Neuronal stem cell (in vitro differentiated cells): Measurements from ENCODE around the gene NFYC.

Source experiments
- DNase-seq: peaks from one replicate; pipeline ENCODE4 v3.0.0-alpha.2; 2013; ENCODE audit warnings: low spot score
- H2AFZ ChIP-seq: one replicate; pipeline ENCODE4 v1.6.1; 2013; ENCODE audit warnings: mild to moderate bottlenecking, low read length, inconsistent platforms
- H2AK5ac ChIP-seq: 2 replicates; pipeline ENCODE4 v1.6.1; 2013; ENCODE audit warnings: low read depth, mild to moderate bottlenecking, inconsistent platforms, low read length, moderate library complexity, mixed read lengths
- H2BK120ac ChIP-seq: 2 replicates; pipeline ENCODE4 v1.6.1; 2013; ENCODE audit warnings: low read depth, mild to moderate bottlenecking, inconsistent platforms, low read length, moderate library complexity, mixed read lengths
- H2BK12ac ChIP-seq: one replicate; pipeline ENCODE4 v1.6.1; 2013; ENCODE audit warnings: low read length, inconsistent platforms
- H2BK15ac ChIP-seq: 2 replicates; pipeline ENCODE4 v1.6.1; 2013; ENCODE audit warnings: mild to moderate bottlenecking, low read length, inconsistent platforms, mixed read lengths
- H2BK5ac ChIP-seq: one replicate; pipeline ENCODE4 v1.6.1; 2013; ENCODE audit warnings: inconsistent platforms, mild to moderate bottlenecking, low read length, moderate library complexity
- H3K14ac ChIP-seq: one replicate; pipeline ENCODE4 v1.6.1; 2013; ENCODE audit warnings: low read length, inconsistent platforms
- H3K18ac ChIP-seq: 2 replicates; pipeline ENCODE4 v1.6.1; 2013; ENCODE audit warnings: low read length, inconsistent platforms
- H3K23ac ChIP-seq: 2 replicates; pipeline ENCODE4 v1.6.1; 2013; ENCODE audit warnings: low read depth, mild to moderate bottlenecking, mixed read lengths, low read length, inconsistent platforms; ENCODE audit not compliant: poor library complexity
- H3K27ac ChIP-seq: replicated peaks from 3 replicates; pipeline ENCODE4 v1.5.1; 2013; ENCODE audit warnings: low read length, inconsistent platforms
- H3K27me3 ChIP-seq, 3 experiments: 2 replicates each; pipeline ENCODE4 v1.6.1; 2013; ENCODE audit warnings: low read length in 3 of 3, mild to moderate bottlenecking in 2 of 3, inconsistent platforms in 1 of 3, low read depth in 1 of 3, mixed read lengths in 1 of 3, moderate library complexity in 1 of 3; ENCODE audit not compliant: control insufficient read depth in 3 of 3, insufficient read depth in 3 of 3
- H3K36me3 ChIP-seq, 2 donors: replicated peaks in 1 of 2; 2 replicates each; pipeline ENCODE4 v1.6.1; 2013; ENCODE audit warnings: low read length in 2 of 2; ENCODE audit not compliant: control insufficient read depth in 2 of 2, insufficient read depth in 2 of 2
- H3K4ac ChIP-seq: 2 replicates; pipeline ENCODE4 v1.6.1; 2013; ENCODE audit warnings: inconsistent platforms, mild to moderate bottlenecking, low read length, moderate library complexity
- H3K4me1 ChIP-seq, 2 donors: 1 replicate in 1 of 2; 2 replicates in 1 of 2; pipeline ENCODE4 v1.6.1; 2013; ENCODE audit warnings: low read length in 2 of 2, low read depth in 1 of 2; ENCODE audit not compliant: control insufficient read depth in 2 of 2, insufficient read depth in 1 of 2
- H3K4me2 ChIP-seq: one replicate; pipeline ENCODE4 v1.6.1; 2013; ENCODE audit warnings: mild to moderate bottlenecking, low read length, inconsistent platforms; ENCODE audit not compliant: insufficient read depth, poor library complexity, severe bottlenecking
- H3K4me3 ChIP-seq, 2 donors: 2 replicates each; pipeline ENCODE4 v1.5.1; 2013; ENCODE audit warnings: low read length in 2 of 2, mild to moderate bottlenecking in 2 of 2, inconsistent platforms in 1 of 2, moderate library complexity in 1 of 2
- H3K79me1 ChIP-seq: one replicate; pipeline ENCODE4 v1.6.1; 2013; ENCODE audit warnings: low read depth, mild to moderate bottlenecking, inconsistent platforms, low read length, moderate library complexity
- H3K9ac ChIP-seq: one replicate; pipeline ENCODE4 v1.6.1; 2013; ENCODE audit warnings: mild to moderate bottlenecking, low read depth, low read length, inconsistent platforms; ENCODE audit not compliant: poor library complexity
- H3K9me3 ChIP-seq, 2 donors: replicated peaks in 1 of 2; 2 replicates each; pipeline versions ENCODE3 to v1.6.1; 2013; ENCODE audit warnings: low read length in 2 of 2, mild to moderate bottlenecking in 2 of 2, inconsistent platforms in 1 of 2, low read depth in 1 of 2, mixed read lengths in 1 of 2, moderate library complexity in 1 of 2; ENCODE audit not compliant: control insufficient read depth in 2 of 2, insufficient read depth in 1 of 2
- H4K8ac ChIP-seq: one replicate; pipeline ENCODE4 v1.6.1; 2013; ENCODE audit warnings: low read depth, mild to moderate bottlenecking, inconsistent platforms, low read length, moderate library complexity
- H4K91ac ChIP-seq: one replicate; pipeline ENCODE4 v1.6.1; 2013; ENCODE audit warnings: low read length, low read depth, mild to moderate bottlenecking, inconsistent platforms; ENCODE audit not compliant: poor library complexity
- WGBS, 2 donors: extraction: QIAGEN DNeasy Blood & Tissue Kit; methylation state at CpG; one replicate each; pipeline ENCODE4 v1.1.7; 2013; ENCODE audit warnings: missing lambda C conversion rate in 2 of 2, mixed read lengths in 1 of 2; ENCODE audit not compliant: insufficient read length in 2 of 2, insufficient replicate concordance in 1 of 2; ENCODE audit errors: extremely low coverage in 2 of 2; 5-methylcytosine and 5-hydroxymethylcytosine counted together

The NFYC gene

GRCh38 chr1:40796939-40797667 is 105.6 kb downstream of the NFYC start:
- no peaks in the 10 kb centered on the region for H3K36me3 ChIP-seq
- no peak overlapping the region for H3K4me2 ChIP-seq
- H2AK5ac ChIP-seq = no peak overlapping the region
- no peaks in the 10 kb centered on the region for H3K79me1 ChIP-seq
- peak overlapping the region; percentile 63 for H3K18ac ChIP-seq
- H2BK120ac ChIP-seq = no peak overlapping the region
- H3K27ac ChIP-seq = no peak overlapping the region
- H3K23ac ChIP-seq = no peak overlapping the region
- no peak overlapping the region for H4K8ac ChIP-seq
- H3K14ac ChIP-seq = no peak overlapping the region
- WGBS, 2 donors = no CpG with 5 or more reads among the region's 9 CpGs
- H2BK15ac ChIP-seq = peak overlapping the region; percentile 7
- no peak overlapping the region for H3K4me3 ChIP-seq
- peaks cover 0 to 45% (median 0%) of the 10 kb centered on the region in 3 experiments for H3K27me3 ChIP-seq
- H3K4ac ChIP-seq = no peak overlapping the region
- no peak for DNase-seq
- H4K91ac ChIP-seq = no peak overlapping the region
- no peak overlapping the region for H2BK12ac ChIP-seq
- H3K9me3 ChIP-seq = no peaks in the 10 kb centered on the region
- H2AFZ ChIP-seq = peak overlapping the region; percentile 70
- no peak overlapping the region for H2BK5ac ChIP-seq
- no peak overlapping the region for H3K9ac ChIP-seq
- H3K4me1 ChIP-seq = peaks cover 11 to 31% of the 10 kb centered on the region in 2 donors

GRCh38 chr1:40797668-40798010 is 106.1 kb downstream of the NFYC start:
- no peaks in the 10 kb centered on the region for H3K9me3 ChIP-seq
- H4K91ac ChIP-seq = no peak overlapping the region
- H3K14ac ChIP-seq = no peak overlapping the region
- no peak overlapping the region for H4K8ac ChIP-seq
- no peak overlapping the region for H3K9ac ChIP-seq
- no peak overlapping the region for H3K23ac ChIP-seq
- no peak overlapping the region for H3K4me3 ChIP-seq
- peak overlapping the region; percentile 7 for H2BK15ac ChIP-seq
- no peaks in the 10 kb centered on the region for H3K79me1 ChIP-seq
- H3K27ac ChIP-seq = no peak overlapping the region
- no peak overlapping the region for H2BK5ac ChIP-seq
- H2BK12ac ChIP-seq = no peak overlapping the region
- no peak overlapping the region for H3K4ac ChIP-seq
- peak overlapping the region; percentile 70 for H2AFZ ChIP-seq
- no CpG with 5 or more reads among the region's 3 CpGs for WGBS, 2 donors
- no peak overlapping the region for H2BK120ac ChIP-seq
- no peak overlapping the region for H3K18ac ChIP-seq
- DNase-seq = no peak
- H3K27me3 ChIP-seq = peaks cover 0 to 41% (median 0%) of the 10 kb centered on the region in 3 experiments
- no peaks in the 10 kb centered on the region for H3K36me3 ChIP-seq
- peaks cover 11 to 32% of the 10 kb centered on the region in 2 donors for H3K4me1 ChIP-seq
- no peak overlapping the region for H2AK5ac ChIP-seq
- H3K4me2 ChIP-seq = no peak overlapping the region

DNA sequence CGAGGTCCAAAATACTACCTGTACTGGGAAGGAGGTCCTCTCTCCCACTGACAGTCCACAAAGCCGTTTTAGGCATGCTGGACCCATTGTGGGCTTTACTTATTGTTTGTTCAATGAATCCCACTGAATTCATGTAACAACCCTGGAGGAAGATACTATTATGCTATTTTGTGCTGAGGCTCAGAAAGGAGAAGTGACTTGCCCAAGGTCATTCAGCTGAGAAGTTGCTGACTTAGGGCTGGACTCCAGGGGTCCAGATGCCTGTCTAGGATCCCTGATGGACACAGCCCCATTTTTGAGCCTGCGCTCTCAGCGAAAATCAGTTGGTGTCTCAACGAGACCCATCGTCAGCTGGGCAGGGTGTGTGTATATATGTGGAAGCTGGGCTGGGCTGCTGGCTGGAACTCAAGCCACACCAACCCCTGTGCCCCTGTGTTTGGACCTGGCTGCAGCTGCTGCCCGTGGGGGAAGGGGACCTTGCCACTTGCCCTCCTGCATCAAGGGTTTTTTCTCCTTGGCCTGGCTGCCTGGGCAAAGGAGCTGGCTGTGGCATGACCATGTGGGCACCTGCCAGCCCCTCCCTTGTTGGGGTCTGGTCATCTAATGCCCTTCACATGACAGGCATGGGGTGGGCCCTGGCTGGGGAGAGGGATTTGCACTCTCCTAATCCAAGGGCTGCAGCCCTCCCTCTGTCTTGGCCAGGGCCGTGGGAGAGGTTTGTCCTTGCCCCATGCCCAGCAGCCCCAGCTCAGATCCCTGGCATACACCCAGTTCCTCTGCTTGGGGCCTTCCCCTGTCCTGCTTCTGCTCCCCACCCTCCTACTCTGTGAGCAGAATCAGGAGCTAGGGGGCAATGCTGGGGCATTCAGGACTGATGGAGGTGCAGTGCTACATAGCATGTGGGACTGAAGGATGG is 107.1 kb downstream of the NFYC start:
- no peak overlapping the region for H4K8ac ChIP-seq
- no peak overlapping the region for H3K4ac ChIP-seq
- no peak overlapping the region for H4K91ac ChIP-seq
- H3K9me3 ChIP-seq = no peaks in the 10 kb centered on the region
- no peaks in the 10 kb centered on the region for H3K36me3 ChIP-seq
- H2BK120ac ChIP-seq = peak overlapping the region; percentile 51
- no peak overlapping the region for H3K9ac ChIP-seq
- peak overlapping the region; percentile 89 for H2BK12ac ChIP-seq
- no peak overlapping the region for H3K14ac ChIP-seq
- no peak overlapping the region for H3K4me2 ChIP-seq
- H3K4me1 ChIP-seq = peaks cover 11 to 35% of the 10 kb centered on the region in 2 donors
- WGBS, 2 donors = no CpG with 5 or more reads among the region's 8 CpGs
- no peak overlapping the region for H2AFZ ChIP-seq
- peaks cover 0 to 41% (median 0%) of the 10 kb centered on the region in 3 experiments for H3K27me3 ChIP-seq
- no peak overlapping the region for H3K27ac ChIP-seq
- H3K79me1 ChIP-seq = no peaks in the 10 kb centered on the region
- peak overlapping the region; percentile 95 for H2AK5ac ChIP-seq
- H2BK15ac ChIP-seq = peak overlapping the region; percentile 75
- no peak for DNase-seq
- H3K23ac ChIP-seq = peak overlapping the region; percentile 6
- H3K4me3 ChIP-seq = no peak overlapping the region
- H2BK5ac ChIP-seq = no peak overlapping the region
- H3K18ac ChIP-seq = peak overlapping the region; percentile 77

DNA sequence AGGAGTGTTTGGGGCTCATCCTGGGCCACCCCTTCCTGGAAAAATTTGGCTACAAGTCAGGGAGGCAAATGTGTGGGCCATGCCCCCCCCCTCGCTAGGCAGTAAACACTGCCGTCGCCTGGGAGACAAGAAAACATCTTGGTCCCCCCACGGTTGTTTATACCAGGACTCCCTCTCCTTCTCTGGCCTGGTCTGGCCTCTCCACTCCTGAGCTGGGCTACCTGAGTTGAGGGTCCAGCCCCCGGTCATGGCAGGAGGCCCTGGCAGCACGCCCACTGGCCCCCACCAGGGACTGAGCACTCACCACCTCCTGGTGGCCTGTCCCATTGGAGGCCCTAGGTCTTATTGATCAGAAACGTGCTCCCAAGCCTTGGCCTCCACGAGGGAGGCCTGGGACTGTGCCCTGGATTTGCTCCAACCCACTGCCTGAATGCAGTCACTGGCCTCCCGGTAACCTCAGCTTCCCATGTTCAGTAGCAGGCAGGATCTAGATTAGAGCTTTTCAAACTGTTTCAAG is 107.9 kb downstream of the NFYC start:
- no peak overlapping the region for H3K4me3 ChIP-seq
- peak overlapping the region; percentile 95 for H2AK5ac ChIP-seq
- H3K27ac ChIP-seq = no peak overlapping the region
- WGBS, 2 donors = no CpG with 5 or more reads among the region's 9 CpGs
- H3K14ac ChIP-seq = peak overlapping the region; percentile 26
- no peak overlapping the region for H2BK120ac ChIP-seq
- no peak for DNase-seq
- H3K18ac ChIP-seq = peak overlapping the region; percentile 76
- H3K4me1 ChIP-seq = peaks cover 11 to 38% of the 10 kb centered on the region in 2 donors
- peak overlapping the region; percentile 75 for H2BK15ac ChIP-seq
- no peak overlapping the region for H3K9ac ChIP-seq
- H2BK5ac ChIP-seq = no peak overlapping the region
- H3K4ac ChIP-seq = no peak overlapping the region
- no peak overlapping the region for H2AFZ ChIP-seq
- no peaks in the 10 kb centered on the region for H3K79me1 ChIP-seq
- no peak overlapping the region for H4K91ac ChIP-seq
- H4K8ac ChIP-seq = no peak overlapping the region
- no peak overlapping the region for H3K4me2 ChIP-seq
- H3K36me3 ChIP-seq = no peaks in the 10 kb centered on the region
- H2BK12ac ChIP-seq = peak overlapping the region; percentile 28
- no peak overlapping the region for H3K23ac ChIP-seq
- H3K9me3 ChIP-seq = no peaks in the 10 kb centered on the region
- H3K27me3 ChIP-seq = peaks cover 0 to 34% (median 0%) of the 10 kb centered on the region in 3 experiments
